Lung (tissue), 12 donors: ENCODE data around the gene E2F4. TPM values are rescaled to one million over a fixed set of nuclear protein-coding genes. Genes with fewer than 3 reads are reported as not detected.

Experiments used
- ATAC-seq: fragments of 200-7000 bp; cut with Tn5 transposase; one replicate; pipeline ENCODE4 v1.9.1; 2020; ENCODE audit warnings: moderate number of reproducible peaks; ENCODE audit not compliant: insufficient read depth, low FRiP score
- DNase-seq, 3 donors: peaks; one replicate each; pipeline ENCODE4 v3.0.0-alpha.2; 2013 to 2017
- H3K27ac ChIP-seq, 2 donors: one replicate each; pipeline ENCODE4 v1.5.1; 2013; ENCODE audit warnings: mild to moderate bottlenecking in 2 of 2, moderate library complexity in 2 of 2, control low read depth in 1 of 2, inconsistent platforms in 1 of 2, low read depth in 1 of 2, low read length in 1 of 2
- H3K27me3 ChIP-seq, 3 donors: one replicate each; pipeline ENCODE4 v1.5.1; 2013; ENCODE audit warnings: low read length in 2 of 3; ENCODE audit not compliant: control insufficient read depth in 3 of 3, insufficient read depth in 3 of 3
- H3K36me3 ChIP-seq, 4 donors: one replicate each; pipeline ENCODE4 v1.5.1; 2013; ENCODE audit warnings: low read length in 4 of 4, mild to moderate bottlenecking in 1 of 4, moderate library complexity in 1 of 4; ENCODE audit not compliant: control insufficient read depth in 4 of 4, insufficient read depth in 4 of 4
- H3K4me1 ChIP-seq, 5 donors: one replicate each; pipeline ENCODE4 v1.5.1; 2013; ENCODE audit warnings: low read length in 5 of 5, mild to moderate bottlenecking in 2 of 5, moderate library complexity in 1 of 5; ENCODE audit not compliant: control insufficient read depth in 5 of 5, insufficient read depth in 5 of 5
- H3K4me3 ChIP-seq: one replicate; pipeline ENCODE4 v1.5.1; 2013; ENCODE audit warnings: mild to moderate bottlenecking, control low read depth, moderate library complexity
- H3K9ac ChIP-seq, 2 donors: one replicate each; pipeline ENCODE4 v1.5.1; 2013; ENCODE audit warnings: low read length in 2 of 2, control low read depth in 1 of 2; ENCODE audit not compliant: insufficient read depth in 1 of 2
- H3K9me3 ChIP-seq, 4 donors: one replicate each; pipeline ENCODE4 v1.5.1; 2013; ENCODE audit warnings: low read length in 3 of 4, mild to moderate bottlenecking in 1 of 4, moderate library complexity in 1 of 4; ENCODE audit not compliant: control insufficient read depth in 4 of 4, insufficient read depth in 3 of 4
- WGBS, 2 donors: extraction: QIAGEN DNeasy Blood & Tissue Kit; methylation state at CpG; one replicate each; pipeline ENCODE4 v1.1.7; 2013; 5-methylcytosine and 5-hydroxymethylcytosine counted together
- polyA plus RNA-seq, 2 donors: library from polyadenylated mRNA; stranded (reverse); fragments of 200-250 nt; gene quantifications; one replicate each; pipeline ENCODE4 v1.2.1, GENCODE V29; 2013
- total RNA-seq, 2 donors: library from RNA; depleted of rRNA in 1 of 2; stranded (reverse); fragments of >200 nt in 1 of 2; gene quantifications; one replicate each; pipeline ENCODE4 v1.2.1, GENCODE V29; 2014 to 2021
- TF ChIP-seq, protein P1 (sequence below): IDR thresholded peaks from 2 replicates; pipeline ENCODE4 v1.5.1; 2012; ENCODE audit warnings: mild to moderate bottlenecking; ENCODE audit errors: control extremely low read depth, extremely low read depth
- donor health status: control.
- donor health status: control.
- donor health status: Bipolar disorder and iron deficiency.
- donor health status: healthy.
- donor health status: DM: yes; HTN: yes; CAD: no.

Gene E2F4
- total and polyA plus RNA-seq, 4 donors, result 27.8 to 86.1 (median 56.4) TPM

- ATAC-seq (no peak), DNase-seq (no peak)
- peaks cover 0 to 18% (median 13%) of the 10 kb centered on the region in 3 donors for H3K27me3 ChIP-seq
- no peak overlapping the region for H3K9ac ChIP-seq
- no peaks in the 10 kb centered on the region for H3K9me3 ChIP-seq
- H3K36me3 ChIP-seq, result peaks cover 0 to 1% (median 0%) of the 10 kb centered on the region in 4 donors
- 34 to 54% methylated on average over 31 of the region's 31 CpGs for WGBS, 2 donors
- peaks cover 0 to 63% (median 22%) of the 10 kb centered on the region in 5 donors for H3K4me1 ChIP-seq
- no peak overlapping the region for H3K4me3 ChIP-seq
- TF ChIP-seq, protein P1, sequence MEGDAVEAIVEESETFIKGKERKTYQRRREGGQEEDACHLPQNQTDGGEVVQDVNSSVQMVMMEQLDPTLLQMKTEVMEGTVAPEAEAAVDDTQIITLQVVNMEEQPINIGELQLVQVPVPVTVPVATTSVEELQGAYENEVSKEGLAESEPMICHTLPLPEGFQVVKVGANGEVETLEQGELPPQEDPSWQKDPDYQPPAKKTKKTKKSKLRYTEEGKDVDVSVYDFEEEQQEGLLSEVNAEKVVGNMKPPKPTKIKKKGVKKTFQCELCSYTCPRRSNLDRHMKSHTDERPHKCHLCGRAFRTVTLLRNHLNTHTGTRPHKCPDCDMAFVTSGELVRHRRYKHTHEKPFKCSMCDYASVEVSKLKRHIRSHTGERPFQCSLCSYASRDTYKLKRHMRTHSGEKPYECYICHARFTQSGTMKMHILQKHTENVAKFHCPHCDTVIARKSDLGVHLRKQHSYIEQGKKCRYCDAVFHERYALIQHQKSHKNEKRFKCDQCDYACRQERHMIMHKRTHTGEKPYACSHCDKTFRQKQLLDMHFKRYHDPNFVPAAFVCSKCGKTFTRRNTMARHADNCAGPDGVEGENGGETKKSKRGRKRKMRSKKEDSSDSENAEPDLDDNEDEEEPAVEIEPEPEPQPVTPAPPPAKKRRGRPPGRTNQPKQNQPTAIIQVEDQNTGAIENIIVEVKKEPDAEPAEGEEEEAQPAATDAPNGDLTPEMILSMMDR, result no peak
- H3K27ac ChIP-seq, result peak overlapping the region; percentile 82 to 89
Measured at GRCh38 chr16:67174706-67175231, 17.2 kb upstream of the E2F4 start.

DNA sequence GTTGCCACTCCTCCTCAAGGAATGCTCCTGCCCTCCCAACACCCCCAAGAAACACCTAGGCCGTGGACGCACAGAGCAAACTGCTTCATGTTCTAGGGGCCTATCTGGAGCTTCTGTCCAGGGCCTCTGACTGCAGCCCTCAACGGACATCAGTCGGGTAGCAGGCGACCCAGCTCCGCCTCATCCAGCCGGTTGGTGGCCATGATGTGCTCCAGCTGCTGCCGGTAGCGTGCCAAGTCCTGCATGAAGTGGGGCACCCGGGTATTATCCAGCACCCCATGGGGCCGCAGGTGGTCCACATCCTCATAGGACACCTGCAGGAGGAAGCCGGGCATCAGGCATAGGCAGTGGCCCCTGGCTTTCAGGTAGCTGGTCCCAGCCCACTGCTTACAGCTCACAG, 15.3 kb upstream of the E2F4 start:
- Histone ChIP-seq H3K27me3 (peaks cover 0 to 16% (median 13%) of the 10 kb centered on the region in 3 donors), H3K9ac (no peak overlapping the region), H3K4me3 (no peak overlapping the region), H3K4me1 (peaks cover 0 to 52% (median 22%) of the 10 kb centered on the region in 5 donors), H3K27ac (no peak overlapping the region), H3K9me3 (no peaks in the 10 kb centered on the region), H3K36me3 (peaks cover 0 to 1% (median 0%) of the 10 kb centered on the region in 4 donors)
- WGBS, 2 donors, result 83 to 87% methylated on average over 12 of the region's 12 CpGs
- TF ChIP-seq, protein P1, result no peak
- ATAC-seq, result no peak
- peak; percentile 67 to 73 (median 70) for DNase-seq

GRCh38 chr16:67177743-67178699, 13.9 kb upstream of the E2F4 start:
- Histone ChIP-seq H3K36me3 (peaks cover 0 to 1% (median 0%) of the 10 kb centered on the region in 4 donors), H3K27ac (peak overlapping the region in 1 of 2 donors; percentile 77), H3K4me1 (peaks cover 0 to 59% (median 22%) of the 10 kb centered on the region in 5 donors), H3K27me3 (peaks cover 0 to 8% (median 8%) of the 10 kb centered on the region in 3 donors), H3K9ac (no peak overlapping the region), H3K4me3 (peak overlapping the region; percentile 10), H3K9me3 (no peaks in the 10 kb centered on the region)
- DNase-seq (peak; percentile 72 to 85 (median 82)), ATAC-seq (peak; percentile 60)
- 5 to 8% methylated on average over 59 to 73 of the region's 73 CpGs for WGBS, 2 donors
- TF ChIP-seq, protein P1, result no peak
